ENCODE measurements around the gene CYP4F8.

GRCh38 chr19:15635016-15635805, 20.2 kb downstream of the CYP4F8 start:
- TF ChIP-seq RAD21 (IDR thresholded peaks at IDR 0.05; ENCODE audit: low read length) (no peak), CHD2 (IDR thresholded peaks at IDR 0.05; ENCODE audit: low read length, partially characterized antibody) (no peak), NRF1 (IDR thresholded peaks at IDR 0.05; ENCODE audit: low read depth, low read length) (no peak), CTCF (IDR thresholded peaks at IDR 0.05) (no peak), JUND (IDR thresholded peaks at IDR 0.05) (no peak), REST (IDR thresholded peaks at IDR 0.05; ENCODE audit: low read depth, low read length) (no peak), FOXJ3 (CRISPR knock-in tag; IDR thresholded peaks at IDR 0.05) (no peak), SMC3 (IDR thresholded peaks at IDR 0.05; ENCODE audit: low read depth, low read length) (no peak), TAF1 (IDR thresholded peaks at IDR 0.05; ENCODE audit: borderline replicate concordance, low read depth, low read length) (no peak), NFIC (IDR thresholded peaks at IDR 0.05; ENCODE audit: borderline replicate concordance) (no peak), USF1 (IDR thresholded peaks at IDR 0.05; ENCODE audit: borderline replicate concordance, low read depth) (no peak), MAX (IDR thresholded peaks at IDR 0.05; ENCODE audit: low read depth) (no peak), MXI1 (IDR thresholded peaks at IDR 0.05; ENCODE audit: low read depth, low read length) (no peak)

Measured in SK-N-SH (cell line).